GM21390 (cell line): ENCODE results near the gene PRELID1.
"Not testable (repeated sequence)": the region's sequence is repeated elsewhere in the genome, so short reads cannot be mapped to it uniquely, and the experiment has no call there.

Experiments
- ATAC-seq: cut with Tn5 transposase; IDR thresholded peaks from one replicate; pipeline ENCODE4 v1.9.1; 2021; ENCODE audit not compliant: unreplicated experiment

The PRELID1 gene

DNA sequence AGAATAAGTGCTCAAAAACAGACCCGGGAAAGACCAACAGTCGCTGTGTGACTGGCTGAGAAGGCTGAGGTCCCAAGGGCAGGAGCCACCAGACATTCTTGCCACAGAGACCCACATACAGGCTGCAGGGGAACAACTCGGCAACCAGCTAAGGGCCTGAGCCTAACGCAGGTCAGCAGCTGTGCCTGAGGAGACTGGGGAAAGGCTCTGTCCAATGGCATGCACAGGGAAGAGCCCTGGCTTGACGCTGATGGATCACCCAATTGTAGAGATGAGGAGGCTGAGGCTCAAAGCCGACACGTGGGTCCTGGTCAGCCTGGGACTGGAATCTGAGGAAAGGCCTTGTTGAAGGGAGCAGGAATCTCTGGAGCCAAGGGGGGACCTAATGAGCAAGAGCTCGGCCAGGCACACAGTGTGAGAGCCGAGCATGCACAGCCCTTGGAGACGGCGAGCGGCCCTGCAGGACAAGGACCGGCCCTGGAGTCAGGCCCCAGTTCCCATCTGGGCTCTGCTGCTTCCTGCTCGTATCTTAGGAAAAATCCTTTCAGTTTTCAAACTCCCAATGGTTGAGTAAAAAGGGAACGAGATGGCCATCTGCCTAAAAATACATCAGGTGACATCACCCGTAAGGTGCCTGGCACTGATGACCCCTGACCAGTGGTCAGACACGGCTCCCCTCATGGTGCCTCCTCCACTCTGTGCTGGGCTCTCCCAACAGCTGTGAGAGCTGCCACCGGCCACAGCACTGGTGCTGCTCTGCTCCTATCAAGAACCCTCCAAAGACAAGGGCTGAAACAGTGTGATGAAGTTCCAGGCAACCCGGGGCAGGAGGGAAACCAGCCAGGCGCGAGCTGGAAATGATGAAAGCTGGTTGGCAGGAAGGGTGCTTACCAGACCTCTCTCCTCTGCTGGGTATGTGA lies 31.4 kb downstream of the PRELID1 start:
- ATAC-seq, result no peak

DNA sequence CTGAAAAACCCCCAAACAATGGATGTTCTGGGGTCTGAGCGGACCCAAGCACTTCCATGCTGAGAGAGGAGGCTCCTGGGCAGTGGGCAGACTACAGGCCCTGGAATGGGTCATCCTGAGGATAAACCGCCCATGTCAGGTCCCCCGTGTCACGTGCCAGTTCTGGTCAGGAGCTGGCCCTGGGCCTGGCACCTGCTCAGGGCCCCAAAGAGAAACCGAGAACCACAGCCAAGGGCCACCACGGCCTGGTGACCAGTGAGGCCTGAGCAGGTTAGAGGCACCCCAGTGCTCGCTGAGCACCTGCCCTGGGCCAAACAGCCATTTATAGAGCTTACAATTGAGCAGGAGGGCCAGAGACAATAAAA lies 32.1 kb downstream of the PRELID1 start:
- ATAC-seq, result no peak

DNA sequence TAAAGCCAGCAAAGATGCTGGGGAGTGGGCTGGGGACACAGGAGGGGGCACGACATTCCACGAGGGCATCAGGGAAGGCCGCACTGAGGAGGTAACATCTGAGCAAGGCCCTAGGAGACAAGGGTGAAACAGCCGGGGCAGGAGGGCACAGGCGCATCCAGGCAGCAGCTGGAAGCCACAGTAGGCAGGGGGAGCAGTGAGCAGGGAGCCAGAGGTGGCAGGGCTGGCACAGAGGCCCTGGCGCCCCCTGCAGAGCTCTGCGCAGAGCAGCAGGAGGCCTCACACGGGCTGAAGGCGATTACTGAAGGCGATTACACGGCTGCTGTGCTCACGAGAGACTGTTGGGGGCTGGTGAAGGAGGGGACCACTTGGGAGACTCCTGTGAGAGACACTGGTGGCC lies 32.5 kb downstream of the PRELID1 start:
- no peak for ATAC-seq

DNA sequence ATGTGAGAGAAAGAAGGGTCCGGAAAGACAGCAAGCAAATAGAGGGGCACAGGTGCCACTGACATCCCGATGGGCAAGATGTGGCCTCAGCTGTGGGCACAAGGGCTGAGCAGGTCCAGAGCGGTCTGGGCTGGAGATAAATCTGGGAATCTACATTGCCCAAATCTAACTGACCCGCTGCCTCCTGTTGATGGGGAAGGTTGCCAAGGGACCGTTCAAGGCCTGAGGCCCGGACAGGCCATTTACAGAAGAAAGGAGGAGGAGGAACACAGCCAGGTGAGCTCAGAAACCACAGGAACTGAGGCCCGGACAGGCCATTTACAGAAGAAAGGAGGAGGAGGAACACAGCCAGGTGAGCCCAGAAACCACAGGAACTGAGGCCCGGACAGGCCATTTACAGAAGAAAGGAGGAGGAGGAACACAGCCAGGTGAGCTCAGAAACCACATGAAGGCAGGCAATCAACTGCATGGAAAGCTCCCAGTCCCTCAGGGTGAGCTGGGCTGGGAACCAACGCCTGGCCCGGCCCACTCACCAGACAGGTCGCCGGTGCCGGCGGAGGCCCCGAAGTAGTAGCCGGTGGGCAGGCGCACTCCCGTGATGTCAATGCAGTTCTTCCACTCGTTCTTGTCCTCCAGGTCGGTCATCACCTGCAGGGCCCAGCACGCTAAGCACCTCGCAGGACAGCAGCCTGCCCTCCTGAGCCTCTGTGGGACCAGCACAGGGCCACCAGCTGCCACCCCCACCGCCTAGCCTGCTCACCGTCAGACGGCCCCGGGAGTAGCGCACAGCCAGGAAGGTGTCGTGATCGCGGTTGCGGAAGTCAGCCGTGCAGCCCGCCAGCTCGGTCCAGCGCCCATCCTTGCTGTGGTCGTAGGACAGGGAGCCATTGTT lies 33.2 kb downstream of the PRELID1 start:
- no peak for ATAC-seq

DNA sequence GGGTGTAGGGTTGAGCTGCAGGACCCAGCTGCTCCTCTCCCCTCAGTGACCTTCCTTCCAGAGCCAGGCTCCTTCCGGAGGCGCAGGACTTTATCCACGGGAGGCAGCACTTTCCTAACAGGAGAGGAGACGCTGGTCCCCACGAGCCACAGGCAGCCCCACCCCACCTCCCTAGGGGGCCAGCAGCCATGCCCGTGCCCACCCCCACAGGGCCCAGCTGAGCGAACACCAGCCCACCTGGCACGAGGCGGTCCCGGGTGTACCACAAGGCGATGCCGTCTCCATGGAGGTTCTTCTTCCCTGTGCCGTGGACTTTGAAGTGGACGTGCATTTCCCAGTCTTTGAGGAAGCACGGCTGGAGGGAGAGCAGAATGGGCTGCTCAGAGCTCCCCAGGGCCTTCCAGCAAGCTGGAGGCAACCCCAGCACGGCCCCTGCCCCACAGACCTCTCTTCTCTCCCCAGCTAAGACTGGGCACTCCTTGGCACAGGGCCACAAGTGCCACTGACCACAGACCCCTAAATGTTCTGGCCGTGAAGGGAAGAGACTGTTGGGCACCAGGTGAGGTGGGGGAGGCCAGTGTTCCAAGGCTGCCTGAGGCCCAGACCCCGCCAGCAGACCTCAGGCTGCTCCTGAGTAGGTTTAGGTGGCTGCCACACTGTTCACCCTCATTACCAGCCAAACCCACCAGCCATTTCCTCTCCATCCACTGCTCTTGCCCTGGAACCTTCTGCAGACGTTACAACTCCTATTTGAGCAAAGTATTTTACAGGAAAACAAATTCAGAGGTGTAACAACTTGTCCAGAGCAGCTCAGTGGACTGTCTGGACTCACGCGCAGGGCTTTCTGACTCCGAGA lies 34.9 kb downstream of the PRELID1 start:
- ATAC-seq, result no peak

DNA sequence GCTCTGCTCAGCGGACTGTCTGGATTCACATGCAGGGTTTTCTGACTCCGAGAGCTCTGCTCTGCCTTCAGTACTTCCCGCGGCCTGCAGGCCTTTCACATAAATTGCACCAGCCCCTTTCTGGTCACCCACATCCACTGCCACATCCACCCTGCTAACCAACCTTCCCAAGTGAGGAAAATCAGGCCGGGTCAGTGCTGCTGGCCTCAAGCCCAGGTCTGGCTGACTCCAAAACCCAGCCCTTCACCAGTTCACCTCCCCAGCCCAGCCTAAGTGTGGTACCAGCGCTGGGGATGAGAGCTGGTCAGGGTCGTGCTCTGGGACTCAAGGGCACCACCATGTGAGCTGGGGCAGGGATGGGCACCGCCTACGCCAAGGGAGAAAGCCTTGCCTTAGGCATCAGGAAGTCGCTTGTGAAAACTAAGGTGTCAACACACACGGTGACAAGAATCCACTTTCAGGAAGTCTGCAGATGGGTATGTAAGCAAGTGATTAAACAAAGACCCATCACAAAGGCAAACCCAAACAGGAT lies 35.6 kb downstream of the PRELID1 start:
- ATAC-seq, result no peak

DNA sequence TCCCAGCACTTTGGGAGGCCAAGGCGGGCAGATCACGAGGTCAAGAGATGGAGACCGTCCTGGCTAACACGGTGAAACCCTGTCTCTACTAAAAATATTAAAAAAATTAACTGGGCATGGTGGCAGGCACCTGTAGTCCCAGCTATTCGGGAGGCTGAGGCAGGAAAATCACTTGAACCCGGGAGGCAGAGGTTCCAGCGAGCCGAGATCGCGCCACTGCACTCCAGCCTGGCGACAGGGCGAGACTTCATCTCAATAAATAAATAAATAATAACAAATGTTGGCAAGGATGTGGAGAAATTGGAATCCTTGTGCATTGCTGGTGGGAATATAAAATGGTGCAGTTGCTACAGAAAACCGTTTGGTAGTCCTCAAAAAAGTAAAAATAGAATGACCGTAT lies 39.4 kb downstream of the PRELID1 start:
- ATAC-seq, result not testable (repeated sequence)

DNA sequence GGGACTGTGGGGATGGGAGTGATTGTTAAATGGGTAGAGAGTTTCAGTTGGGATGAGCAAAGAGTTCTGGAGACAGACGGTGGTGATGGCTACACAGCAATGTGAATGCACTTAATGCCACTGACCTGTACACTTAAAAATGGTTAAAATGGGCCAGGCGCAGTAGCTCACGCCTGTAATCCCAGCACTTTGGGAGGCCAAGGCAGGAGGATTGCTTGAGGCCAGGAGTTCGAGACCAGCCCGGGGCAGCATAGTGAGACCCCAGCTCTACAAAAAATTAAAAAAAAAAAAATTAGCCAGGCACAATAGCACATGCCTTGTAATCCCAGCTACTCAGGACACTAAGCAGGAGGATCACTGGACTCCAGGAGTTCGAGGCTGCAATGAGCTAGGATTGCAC lies 40.2 kb downstream of the PRELID1 start:
- ATAC-seq, result no peak

DNA sequence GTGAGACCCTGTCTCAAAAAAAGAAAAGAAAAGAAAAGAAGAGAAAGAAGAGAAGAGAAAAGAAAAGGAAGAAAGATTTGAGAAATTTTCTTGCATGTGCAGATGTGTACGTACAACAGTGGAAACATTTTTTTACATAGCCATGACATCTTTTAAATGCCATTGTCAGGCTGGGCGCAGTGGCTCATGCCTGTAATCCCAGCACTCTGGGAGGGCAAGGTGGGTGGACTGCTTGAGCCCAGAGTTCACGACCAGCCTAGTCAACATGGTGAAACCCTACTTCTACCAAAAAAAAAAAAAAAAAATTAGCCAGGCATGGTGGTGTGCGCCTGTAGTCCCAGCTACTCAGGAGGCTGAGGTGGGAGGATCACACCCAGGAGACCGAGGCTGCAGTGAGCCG lies 41.3 kb downstream of the PRELID1 start:
- no peak for ATAC-seq

DNA sequence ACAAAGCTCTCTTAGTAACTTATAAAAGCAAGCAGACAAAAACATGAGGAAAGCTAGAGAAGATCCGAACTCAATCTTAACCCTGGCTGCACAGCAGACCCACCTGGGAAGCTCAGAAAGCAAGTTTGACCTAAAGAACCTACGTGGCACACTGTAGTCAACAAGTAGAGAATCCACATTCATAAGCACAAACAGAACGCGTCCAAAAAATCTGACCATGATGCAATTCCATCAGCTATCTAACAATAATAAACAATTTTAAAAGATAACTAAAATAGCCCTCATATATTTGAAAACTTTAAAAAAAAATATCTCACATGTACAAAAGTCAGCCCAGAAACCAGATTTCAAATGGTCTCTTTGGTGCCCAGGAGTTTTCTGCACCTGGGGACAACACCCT lies 43.2 kb downstream of the PRELID1 start:
- ATAC-seq, result no peak

DNA sequence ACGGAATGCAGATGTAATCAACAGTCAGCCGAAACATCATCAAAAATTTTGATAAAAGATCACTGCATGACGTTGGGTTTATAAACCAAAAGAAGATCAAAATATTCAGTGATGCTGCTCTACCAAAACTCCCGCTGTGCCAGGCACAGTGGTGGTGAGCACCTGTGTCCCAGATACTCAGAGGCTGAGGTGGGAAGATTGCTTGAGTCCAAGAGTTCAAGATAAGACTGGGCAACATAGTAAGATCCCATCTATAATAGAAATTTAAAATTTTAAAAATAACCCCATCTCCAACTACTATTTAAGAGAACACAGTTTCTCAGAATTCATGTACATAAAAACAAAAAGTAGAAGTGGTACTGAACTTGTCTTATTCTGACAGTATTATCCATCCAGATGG lies 44.1 kb downstream of the PRELID1 start:
- no peak for ATAC-seq

DNA sequence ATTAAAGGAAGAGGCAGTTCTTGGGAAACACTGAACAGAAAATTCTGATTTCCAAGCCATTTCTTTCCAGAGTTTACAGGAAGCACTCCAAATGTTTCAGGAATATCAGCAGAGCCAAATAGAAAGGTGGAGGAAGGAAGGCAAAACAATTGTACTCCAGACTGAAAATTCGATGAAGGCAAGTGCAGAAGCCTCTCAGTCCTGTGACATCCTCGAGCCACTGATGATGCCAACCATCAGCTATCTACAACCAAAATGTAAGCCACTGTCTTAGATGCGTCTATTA lies 45.7 kb downstream of the PRELID1 start:
- ATAC-seq, result no peak

DNA sequence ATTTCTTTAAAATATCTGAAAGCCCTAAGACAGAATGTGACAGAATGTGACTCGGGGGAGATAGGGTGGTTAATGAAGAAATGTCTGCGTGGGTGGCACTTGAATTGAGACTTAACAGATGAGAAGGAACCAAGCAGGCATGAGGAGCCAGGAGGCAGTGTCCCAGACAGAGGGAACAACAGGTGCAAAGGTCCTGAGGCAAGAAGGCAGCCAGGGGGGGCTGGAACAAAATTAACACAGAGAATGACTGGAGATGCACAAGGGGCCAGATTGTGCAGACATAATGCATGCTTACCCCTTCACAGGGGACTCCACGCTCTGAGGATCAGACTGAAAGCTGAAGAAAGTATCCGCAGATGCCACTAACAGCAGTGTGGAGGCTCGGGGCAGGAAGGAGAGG lies 46.2 kb downstream of the PRELID1 start:
- ATAC-seq, result no peak

DNA sequence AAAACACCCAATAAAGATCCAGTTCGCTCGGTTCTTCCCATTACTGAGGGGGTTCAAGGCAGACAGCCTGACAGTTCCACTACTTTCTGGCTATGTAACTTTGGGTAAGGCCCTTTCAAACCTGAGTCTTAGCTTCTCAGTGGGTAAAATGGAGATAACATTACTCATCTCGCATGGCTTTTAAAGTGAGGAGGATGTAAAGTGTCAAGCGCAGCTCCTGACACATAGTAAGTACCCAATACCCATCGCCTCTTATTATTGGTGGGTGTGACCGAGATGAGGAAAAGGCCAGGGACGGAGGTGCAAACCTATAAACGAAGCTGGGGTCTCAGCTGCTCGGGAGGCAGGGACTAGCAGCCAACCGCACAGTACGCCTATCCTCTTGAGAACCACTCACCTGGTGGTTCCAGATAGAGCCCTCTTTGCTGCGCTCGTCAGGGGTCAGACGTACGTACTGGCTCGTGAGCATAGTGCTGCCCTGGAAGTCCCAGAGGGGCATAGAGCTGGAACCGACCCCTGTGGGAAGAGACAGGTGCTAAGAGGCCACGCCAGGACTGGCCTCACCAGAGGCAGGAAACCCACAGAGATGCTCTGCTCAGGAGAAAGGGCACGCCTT lies 47.3 kb downstream of the PRELID1 start:
- no peak for ATAC-seq

DNA sequence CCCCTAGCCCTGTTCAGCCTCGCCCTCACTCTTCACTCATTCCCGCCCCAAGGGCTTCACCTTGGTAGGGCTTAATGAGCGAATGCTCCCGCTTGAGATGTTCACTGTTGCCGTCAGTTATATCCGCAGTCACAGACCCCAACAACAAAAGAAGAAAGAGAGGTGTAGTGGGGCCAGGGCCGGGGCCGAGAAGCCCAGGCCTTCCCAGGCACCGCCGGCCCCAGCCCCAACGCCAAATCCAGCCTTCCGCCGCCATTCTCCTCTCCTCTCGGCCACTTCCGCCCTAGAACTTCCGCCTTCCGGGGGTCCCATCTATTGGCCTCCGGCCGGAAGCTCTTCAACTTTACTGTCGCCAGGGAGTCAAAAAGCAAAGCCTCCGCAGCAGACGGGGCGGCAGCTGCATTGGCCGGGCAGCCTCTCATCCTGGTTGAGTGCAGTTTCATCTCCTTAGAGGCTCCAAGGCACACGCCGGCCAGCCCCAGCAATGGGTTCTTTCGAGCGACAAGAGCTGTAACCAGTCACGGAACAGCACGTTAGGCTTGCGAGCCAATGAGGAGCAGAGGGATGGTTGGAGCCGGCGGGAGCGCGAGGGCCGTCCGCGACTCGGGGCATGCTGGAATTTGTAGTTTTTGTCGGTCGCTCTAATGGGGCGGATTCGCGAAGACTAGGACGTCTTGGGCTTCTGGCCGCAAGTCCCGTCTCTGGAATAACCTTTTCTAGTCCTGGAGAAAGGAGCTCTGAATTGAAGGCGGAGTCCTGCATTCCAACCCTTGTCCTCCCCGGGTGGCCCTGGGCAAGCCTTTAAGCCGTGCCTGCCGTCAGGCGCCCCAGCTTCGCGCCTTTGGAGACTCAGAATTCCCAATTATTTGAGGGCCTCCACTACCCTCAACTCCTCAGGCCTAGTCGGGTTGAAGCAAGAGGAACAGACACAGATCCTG lies 48.1 kb downstream of the PRELID1 start, which contains the start of gene LMAN2:
Gene LMAN2 (minus strand): TSS at position 277 of the 938 bp plus-strand sequence. CDS start 21 bp downstream, at position 256.
- peak; percentile 93 for ATAC-seq

DNA sequence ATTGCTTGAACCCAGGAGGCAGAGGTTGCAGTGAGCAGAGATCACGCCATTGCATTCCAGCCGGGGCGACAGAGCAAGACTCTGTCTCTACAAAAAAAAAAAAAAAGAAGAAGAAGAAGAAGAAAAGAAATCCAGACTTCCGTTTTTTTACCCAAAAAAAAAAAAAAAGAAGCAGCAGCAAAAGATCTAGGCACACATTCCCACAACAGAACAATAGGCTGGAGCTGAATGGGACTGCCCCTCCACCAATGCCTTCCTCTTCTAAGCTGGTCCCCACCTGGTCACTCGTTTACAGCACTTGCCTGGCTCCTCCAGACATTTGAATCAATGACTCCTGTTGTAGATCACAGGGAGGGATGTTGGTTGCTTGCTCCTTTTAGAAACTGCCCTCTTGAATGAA lies 49.5 kb downstream of the PRELID1 start:
- ATAC-seq, result no peak

DNA sequence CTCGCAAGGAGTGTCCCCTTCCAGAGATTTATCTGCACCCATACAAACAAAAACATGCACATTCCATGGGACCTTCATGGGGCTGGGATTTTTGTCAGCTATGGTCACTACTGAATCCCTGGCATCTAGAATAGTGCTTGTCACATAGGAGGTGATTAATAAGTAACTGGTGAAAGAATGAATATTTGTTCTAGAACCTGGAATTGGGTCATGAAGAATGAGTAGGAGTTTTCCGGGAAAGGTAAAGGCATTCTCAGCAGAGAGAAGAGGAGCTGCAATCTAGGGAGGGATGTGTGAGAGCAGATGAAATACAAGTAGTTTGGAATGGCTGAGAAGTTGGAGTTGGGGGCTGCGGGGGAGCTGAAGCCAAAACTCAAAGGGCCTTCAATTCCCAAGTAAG lies 50.7 kb downstream of the PRELID1 start:
- ATAC-seq, result no peak

DNA sequence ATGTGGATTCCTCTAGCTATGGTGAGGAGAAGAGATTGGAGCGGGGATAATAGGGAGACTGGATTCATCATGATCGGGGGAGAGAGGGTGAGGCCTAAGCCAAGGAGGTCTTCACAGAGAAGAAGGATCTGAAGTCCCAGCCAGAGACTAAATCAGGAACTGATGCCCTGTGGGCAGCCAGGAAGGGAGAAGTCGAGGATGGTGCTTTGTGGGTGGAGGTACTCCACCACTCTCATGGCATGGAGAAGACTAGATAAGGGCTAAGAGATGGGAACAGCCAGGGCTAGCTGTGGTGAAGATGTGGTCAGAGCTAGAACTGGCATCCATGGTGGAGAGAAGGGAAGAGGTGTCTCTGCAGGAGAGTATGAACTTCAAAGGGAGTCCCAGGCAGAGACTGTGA lies 51.1 kb downstream of the PRELID1 start:
- ATAC-seq, result no peak

DNA sequence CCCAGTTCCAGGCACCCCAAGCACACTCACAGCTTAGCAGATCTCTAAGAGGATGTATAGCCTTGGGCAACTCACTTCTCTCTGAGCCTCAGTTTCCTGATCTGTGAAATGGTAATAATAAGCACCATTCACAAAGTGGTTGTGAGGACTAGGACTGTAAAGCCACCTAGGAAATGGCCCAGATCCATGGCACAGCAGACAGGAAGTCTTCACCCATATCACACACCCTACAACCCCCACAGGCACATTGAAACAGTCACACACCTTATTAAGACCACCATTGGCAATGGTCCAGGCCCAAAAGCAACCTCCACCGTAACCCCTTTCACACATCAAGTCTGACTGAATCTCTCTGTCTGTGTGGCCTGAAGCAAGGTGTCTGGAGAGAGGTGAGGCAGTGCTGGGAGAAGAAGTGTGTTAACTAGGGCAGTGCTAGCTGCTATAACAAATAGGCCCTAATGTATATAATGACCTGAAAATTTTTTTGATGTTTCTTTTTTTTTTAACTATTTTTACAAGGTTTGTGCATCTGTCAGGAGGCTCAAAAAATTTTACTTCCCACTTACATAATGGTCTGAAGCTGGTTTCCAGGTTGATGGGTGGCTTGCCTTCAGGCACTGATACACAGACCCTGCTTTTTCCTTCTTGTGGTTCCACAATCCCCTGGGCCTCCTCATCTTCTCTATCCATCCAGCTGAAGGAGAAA lies 51.7 kb downstream of the PRELID1 start:
- no peak for ATAC-seq
